22Rv1 (cell line): ENCODE data around the gene PDE6G.

Experiments
- H3K27ac ChIP-seq: fragments of 450-650 bp; 2 replicates; pipeline ENCODE4 v1.5.1; 2017
- ZFX ChIP-seq: fragments of 450-650 bp; IDR thresholded peaks from 2 replicates; pipeline ENCODE4 v1.6.1; 2017; ENCODE audit warnings: antibody characterized with exemption, borderline replicate concordance
- TF ChIP-seq, protein P1 (sequence below): fragments of 450-650 bp; IDR thresholded peaks from 2 replicates; pipeline ENCODE4 v1.5.1; 2017; ENCODE audit warnings: mild to moderate bottlenecking

The PDE6G gene

DNA sequence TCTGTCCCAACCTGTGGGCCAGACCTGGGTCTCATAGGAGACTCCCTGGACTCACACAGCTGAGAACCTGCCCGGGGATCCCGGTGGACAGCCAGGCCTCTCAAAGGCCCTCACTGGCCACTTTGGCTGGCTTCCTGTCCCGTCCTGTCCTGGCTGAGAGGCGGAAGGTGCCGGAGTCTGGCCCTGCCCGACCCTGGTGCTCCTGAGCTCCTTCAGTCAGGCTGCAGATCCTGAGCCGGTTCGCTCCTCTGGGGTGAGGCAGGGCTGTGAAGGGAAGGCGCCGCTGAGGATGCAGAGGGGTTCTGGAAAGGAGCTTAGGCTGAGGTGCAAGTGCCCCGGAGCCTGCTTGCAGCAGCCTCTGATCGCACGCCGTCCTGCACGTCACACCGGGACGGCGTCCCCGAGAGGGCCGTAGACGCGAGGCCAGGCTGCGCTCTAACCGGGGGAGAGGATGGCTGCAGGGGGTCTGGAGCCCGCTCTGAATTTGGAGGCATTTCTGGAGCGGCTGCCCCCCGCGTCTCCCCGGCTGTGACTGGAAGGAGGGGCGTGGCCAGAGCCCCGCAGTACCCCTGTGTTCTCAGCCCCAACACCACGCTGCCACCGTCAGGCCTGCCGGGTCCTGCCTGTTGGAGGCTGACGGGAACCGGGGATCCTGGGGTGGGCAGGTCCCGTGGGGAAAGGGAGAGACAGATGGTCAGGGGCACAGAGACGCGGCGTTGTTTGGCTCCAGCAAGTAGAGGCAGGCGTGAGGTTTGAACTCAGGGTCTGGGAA lies 31.6 kb upstream of the PDE6G start:
- TF ChIP-seq, protein P1, sequence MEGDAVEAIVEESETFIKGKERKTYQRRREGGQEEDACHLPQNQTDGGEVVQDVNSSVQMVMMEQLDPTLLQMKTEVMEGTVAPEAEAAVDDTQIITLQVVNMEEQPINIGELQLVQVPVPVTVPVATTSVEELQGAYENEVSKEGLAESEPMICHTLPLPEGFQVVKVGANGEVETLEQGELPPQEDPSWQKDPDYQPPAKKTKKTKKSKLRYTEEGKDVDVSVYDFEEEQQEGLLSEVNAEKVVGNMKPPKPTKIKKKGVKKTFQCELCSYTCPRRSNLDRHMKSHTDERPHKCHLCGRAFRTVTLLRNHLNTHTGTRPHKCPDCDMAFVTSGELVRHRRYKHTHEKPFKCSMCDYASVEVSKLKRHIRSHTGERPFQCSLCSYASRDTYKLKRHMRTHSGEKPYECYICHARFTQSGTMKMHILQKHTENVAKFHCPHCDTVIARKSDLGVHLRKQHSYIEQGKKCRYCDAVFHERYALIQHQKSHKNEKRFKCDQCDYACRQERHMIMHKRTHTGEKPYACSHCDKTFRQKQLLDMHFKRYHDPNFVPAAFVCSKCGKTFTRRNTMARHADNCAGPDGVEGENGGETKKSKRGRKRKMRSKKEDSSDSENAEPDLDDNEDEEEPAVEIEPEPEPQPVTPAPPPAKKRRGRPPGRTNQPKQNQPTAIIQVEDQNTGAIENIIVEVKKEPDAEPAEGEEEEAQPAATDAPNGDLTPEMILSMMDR: no peak
- TF ChIP-seq ZFX: no peak

DNA sequence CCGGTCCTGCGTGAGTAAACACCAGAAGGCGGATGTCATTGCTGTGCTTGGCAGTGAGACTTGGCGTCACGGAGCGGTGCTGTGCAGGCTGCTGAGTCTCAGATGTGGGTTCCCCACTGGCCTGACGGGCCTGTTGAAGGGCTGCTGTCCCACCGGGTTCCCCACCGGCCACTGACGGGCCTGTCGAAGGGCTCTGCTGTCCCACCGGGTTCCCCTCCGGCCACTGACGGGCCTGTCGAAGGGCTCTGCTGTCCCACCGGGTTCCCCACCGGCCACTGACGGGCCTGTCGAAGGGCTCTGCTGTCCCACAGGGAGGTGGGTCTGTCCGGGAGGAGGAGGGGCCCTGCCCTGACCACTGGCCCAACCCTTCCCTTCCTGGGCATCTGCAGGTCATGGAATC lies 30.3 kb upstream of the PDE6G start:
- TF ChIP-seq, protein P1: no peak
- TF ChIP-seq ZFX: no peak
- no peak overlapping the region for H3K27ac ChIP-seq

More for the DNA sequence above, 31.6 kb upstream of the PDE6G start:
- H3K27ac ChIP-seq: no peak overlapping the region

DNA sequence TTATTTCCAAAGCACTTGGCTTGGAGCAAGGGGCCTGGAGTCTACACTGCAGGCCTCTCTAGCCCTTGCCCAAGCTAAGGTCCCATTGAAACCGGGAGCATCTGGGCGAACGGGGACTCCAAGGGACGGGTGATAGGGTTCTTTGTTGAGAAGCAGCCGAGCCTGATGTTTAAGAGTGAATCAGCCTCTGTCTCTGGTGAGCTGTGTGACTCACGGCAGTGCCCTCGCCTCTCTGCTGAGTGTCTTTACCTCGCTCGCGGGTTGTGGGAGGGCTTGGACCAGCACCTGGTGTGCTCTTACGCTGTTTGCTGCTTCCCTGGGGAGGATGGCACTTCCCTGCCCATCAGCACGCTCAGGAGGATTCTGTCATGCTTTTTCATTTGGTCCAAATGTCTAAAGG lies 28.8 kb upstream of the PDE6G start:
- H3K27ac ChIP-seq: peak overlapping the region; percentile 72
- TF ChIP-seq ZFX: no peak
- TF ChIP-seq, protein P1: no peak

DNA sequence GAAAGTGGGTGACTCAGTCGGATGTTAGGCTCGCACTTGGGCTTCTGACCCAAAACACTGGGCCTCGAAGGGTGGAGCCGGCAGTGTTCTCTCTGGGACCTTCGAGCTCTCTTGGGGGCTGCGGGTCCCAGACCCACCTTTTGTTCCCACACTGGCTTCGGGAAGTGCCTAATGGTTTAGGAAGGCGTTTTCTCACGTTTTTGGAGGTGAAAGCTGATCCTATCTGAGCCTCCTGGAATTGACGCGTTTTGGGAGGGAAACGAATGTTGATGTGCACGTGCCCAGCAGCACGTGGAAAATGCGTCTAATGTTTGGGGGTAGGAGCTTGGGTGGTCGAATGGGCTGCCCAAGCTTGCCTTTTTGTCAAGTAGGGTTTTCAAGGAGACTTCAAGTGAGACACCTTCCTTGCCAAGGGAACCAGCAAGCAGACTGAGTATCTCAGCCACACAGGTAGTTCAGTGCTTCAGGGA lies 28.1 kb upstream of the PDE6G start:
- H3K27ac ChIP-seq: peak overlapping the region; percentile 72
- TF ChIP-seq ZFX: no peak
- TF ChIP-seq, protein P1: no peak

DNA sequence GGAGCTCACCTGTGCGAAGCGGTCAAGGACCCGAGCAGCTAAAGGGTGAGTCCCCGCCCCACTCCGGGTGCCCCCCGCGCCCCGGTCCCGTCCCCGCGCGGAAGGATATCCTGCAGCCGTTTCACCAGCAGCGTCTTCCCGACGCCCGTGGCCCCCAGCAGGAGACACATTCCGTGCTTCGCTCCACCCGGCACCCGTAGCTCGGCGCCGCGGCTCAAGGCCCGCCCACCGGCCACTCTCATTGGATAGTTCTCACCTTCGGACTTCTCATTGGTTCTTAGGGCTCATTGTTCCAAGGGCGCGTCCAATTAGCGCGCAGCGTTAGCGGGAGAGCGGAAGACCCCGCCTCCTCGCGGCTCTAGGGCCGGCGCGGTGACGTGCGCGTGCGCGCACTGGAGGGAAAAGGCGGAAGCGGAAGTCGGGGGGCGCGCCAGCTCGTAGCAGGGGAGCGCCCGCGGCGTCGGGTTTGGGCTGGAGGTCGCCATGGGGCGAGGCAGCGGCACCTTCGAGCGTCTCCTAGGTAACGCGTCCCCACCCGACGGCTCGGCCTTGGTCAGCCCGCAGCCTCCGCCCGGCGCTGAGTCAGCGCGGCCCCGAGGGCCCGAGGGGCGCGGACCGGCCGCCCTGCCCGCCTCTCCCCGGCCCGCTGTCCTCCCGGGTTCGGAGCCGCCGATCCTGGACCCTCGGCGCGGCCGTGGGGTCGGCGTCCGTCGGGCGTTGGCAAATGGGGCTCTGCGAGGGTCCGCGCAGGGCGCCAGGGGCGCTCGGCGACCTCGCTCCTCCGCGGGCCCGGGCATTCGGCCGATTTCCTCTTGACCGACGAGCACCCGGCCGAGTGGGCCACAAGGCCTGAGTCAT lies 27.5 kb upstream of the PDE6G start, which contains the start of the genes ARL16 and HGS:
Gene ARL16 (minus strand): TSS at position 214 of the 858 bp plus-strand sequence. CDS start 44 bp downstream, at position 170.
Gene HGS (plus strand): TSS at position 428 of the 858 bp plus-strand sequence. CDS start 56 bp downstream, at position 484.
- TF ChIP-seq, protein P1: no peak
- H3K27ac ChIP-seq: peak within 1 kb of the TSS; percentile 72

DNA sequence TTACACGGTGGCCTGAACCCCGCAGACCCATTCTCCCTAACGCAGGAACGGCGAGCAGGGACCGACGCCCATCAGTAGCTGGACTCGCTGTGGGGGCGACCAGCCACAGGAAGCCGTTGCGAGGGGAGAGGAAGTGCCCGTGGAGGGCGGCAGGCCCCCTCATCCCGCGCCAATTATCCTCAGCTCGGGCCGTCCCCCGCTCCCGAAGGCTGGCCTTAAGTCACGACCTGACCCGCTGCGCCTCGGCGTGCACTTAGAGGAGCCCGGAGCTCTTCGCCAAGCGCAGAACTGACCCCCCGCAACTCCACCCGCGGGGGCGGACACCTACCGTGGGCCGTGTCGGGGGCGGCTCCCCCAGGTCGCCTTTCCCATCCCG lies 26.9 kb upstream of the PDE6G start:
- peak overlapping the region; percentile 72 for H3K27ac ChIP-seq
- no peak for TF ChIP-seq ZFX
- TF ChIP-seq, protein P1: no peak
